BJ (cell line): Measurements from ENCODE around the gene GRB2. TPM values are rescaled to one million over a fixed set of nuclear protein-coding genes. Genes with fewer than 3 reads are reported as not detected.

Experiments
- CTCF ChIA-PET: fragments of 350-600 bp; formaldehyde crosslinking; extraction: SDS; loops from one replicate; lab custom pipeline; 2021; ENCODE audit warnings: antibody characterized with exemption, inconsistent platforms; lab: Yijun Ruan, JAX
- POLR2A ChIA-PET: fragments of 300-600 bp; sonication (Branson Sonifier 250); formaldehyde crosslinking; extraction: SDS; loops from one replicate; lab custom pipeline; 2021; ENCODE audit warnings: antibody characterized with exemption; lab: Charles Lee
- DNase-seq: peaks from one replicate; pipeline ENCODE4 v3.0.0-alpha.2; 2011; ENCODE audit warnings: low read depth
- H3K27me3 ChIP-seq: 2 replicates; pipeline ENCODE4 v1.6.0; 2011; ENCODE audit warnings: low read length; ENCODE audit not compliant: control insufficient read depth, insufficient read depth
- H3K36me3 ChIP-seq: 2 replicates; pipeline ENCODE4 v1.5.1; 2011; ENCODE audit warnings: low read length; ENCODE audit not compliant: control insufficient read depth, insufficient read depth
- H3K4me3 ChIP-seq: 2 replicates; pipeline ENCODE4 v1.5.1; 2011; ENCODE audit warnings: low read depth, mild to moderate bottlenecking, control low read depth, low read length
- CTCF ChIP-seq: IDR thresholded peaks from 2 replicates; pipeline ENCODE4 v1.5.1; 2011; ENCODE audit warnings: low read depth, mild to moderate bottlenecking, control low read depth, inconsistent platforms, low read length, moderate library complexity; ENCODE audit not compliant: insufficient read depth
- polyA plus RNA-seq: library from polyadenylated mRNA; depleted of rRNA; stranded (reverse); fragments of >200 nt; gene quantifications from 2 replicates; pipeline ENCODE4 v1.2.3, GENCODE V29; 2011

Gene GRB2
- polyA plus RNA-seq, 1 experiment: 50.7 TPM

DNA sequence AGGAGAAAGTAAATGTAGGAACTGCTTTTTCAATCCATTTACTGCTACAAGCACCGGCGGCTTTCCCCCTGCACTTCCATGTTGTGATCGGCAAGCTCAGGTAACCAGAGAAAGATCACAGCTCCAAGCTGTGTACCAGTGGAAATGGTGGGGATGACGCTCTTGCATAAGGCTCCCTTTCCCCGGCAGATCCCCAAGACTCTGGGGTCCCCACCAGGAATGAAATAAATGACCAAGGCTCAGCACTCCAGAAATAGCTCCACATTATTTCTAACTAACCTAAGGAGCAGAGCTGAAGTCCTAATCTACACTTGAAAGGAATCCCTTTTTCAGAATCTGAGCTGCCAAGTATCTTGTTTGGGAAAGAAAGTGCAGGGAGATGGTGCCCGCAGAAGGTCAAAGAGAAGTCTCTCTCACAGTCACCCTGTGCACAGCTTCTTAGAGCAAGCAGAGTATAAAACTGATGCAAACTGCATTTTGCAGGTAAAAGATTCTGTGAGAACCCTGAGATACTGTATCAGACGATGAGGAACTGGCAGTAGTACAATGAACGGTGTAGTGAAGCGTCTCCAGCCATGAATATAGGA is 11.1 kb downstream of the GRB2 start:
- POLR2A ChIA-PET: interaction anchor here (0.6 to 1.0 kb wide), 4 partner anchors 51 to 385 kb away, joined by 3 to 5 read pairs (median 4); partner anchors contain the start of gene MIF4GD
- Histone ChIP-seq H3K36me3 (no peaks in the 10 kb centered on the region), H3K4me3 (peak overlapping the region; percentile 54), H3K27me3 (no peaks in the 10 kb centered on the region)
- CTCF ChIA-PET: interaction anchor here (0.6 to 4.0 kb wide), 9 partner anchors 9 to 196 kb away, joined by 3 to 22 read pairs (median 4); no protein-coding TSS in a partner anchor
- no peak for TF ChIP-seq CTCF
- DNase-seq: no peak

DNA sequence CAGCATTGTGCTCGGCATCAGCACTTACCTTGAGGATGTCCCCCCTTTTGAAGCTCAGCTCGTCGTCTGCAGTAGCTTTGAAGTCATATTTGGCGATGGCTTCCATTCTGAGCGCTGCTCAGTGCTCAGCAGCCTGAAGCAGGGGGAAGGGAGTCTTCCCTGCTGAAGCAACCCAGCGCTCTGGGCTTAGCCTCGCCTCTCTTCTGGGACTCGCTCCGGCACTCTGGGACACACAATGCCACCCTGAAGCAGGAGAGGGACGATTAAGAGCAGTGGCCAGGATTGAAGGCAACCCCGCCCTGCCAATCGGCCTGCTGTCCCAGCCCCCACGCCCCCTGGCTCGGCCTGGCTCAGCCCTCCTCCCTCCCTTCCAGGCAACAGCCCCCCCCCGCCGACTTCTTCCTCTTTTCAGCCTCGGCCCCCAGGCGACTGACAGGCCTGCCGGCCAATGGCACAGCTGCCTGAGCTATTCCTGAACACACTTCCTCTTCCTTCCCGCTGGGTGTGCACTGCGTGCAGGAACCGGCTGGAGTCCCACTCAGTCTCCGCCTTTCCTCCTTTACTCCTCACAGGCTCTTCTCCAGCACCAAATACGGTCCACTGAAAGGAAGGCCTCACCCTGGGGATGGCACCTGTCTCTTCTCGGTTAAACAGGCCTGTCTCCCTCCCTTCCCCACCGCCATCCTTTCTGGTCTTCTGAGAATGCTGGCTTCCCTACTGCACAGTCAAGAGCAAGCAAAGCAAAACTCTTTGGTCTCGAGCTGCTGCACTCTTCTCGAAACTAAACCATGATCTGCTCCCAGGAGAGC is 11.8 kb downstream of the GRB2 start:
- POLR2A ChIA-PET: interaction anchor here (0.6 to 1.0 kb wide), 5 partner anchors 52 to 386 kb away, joined by 3 to 5 read pairs (median 4); partner anchors contain the start of gene MIF4GD
- no peaks in the 10 kb centered on the region for H3K27me3 ChIP-seq
- CTCF ChIA-PET: interaction anchor here (0.7 to 4.0 kb wide), 11 partner anchors 9 to 111 kb away, joined by 3 to 22 read pairs (median 4); no protein-coding TSS in a partner anchor

DNA sequence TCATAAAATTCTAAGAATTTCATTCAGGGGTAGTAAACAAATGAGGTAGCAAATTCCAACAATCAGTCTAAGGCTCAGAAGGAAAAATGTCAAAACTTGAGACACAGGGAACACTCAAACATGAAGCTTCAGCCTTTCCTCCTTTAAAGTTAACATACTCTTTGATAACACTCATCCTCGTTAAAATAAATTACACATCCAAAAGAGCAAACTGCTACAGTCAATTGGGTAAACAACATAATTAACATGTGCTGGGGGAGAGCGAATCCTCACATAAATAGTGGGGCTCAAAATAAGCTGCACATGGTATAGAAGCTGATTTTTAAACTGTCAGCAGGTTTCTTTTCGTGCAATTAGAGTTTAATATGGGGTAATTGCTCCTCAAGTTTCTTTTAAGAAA is 12.9 kb downstream of the GRB2 start:
- ChIA-PET POLR2A (no interaction called here), CTCF (interaction anchor here (2.2 to 4.0 kb wide), 2 partner anchors 66 to 70 kb away, joined by 5 to 22 read pairs; no protein-coding TSS in a partner anchor)

More for the DNA sequence above, 11.8 kb downstream of the GRB2 start:
- peak; percentile 91 for DNase-seq
- Histone ChIP-seq H3K36me3 (no peaks in the 10 kb centered on the region), H3K4me3 (peak overlapping the region; percentile 54)
- 0 out of 2 replicates have a peak, but pooled peaks have one; percentile 9 for TF ChIP-seq CTCF

DNA sequence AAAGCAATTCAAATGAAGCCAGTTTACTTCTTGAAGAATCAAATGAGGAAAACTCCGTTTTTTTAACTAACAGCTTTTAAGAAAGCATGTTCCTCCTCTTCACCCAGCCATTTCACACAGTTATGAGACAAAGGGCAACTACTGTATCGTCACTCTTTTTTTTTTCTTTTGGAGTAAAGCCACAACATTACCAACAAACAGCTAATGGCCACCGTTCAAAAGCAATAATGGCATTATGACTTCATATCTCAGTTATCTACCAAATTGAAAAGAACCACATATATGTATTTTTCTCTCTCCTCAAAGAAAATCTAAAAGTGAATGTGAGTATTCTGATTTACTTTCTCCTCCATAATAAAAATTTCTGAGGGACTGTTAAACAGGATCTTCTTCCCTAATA is 14.5 kb downstream of the GRB2 start:
- TF ChIP-seq CTCF: no peak
- Histone ChIP-seq H3K4me3 (no peak overlapping the region), H3K27me3 (no peaks in the 10 kb centered on the region), H3K36me3 (peaks cover 2% of the 10 kb centered on the region; the same call in 1 of the 2 replicates)
- no peak for DNase-seq
- ChIA-PET CTCF (interaction anchor here (1.3 to 2.2 kb wide), 3 partner anchors 27 to 68 kb away, joined by 3 to 5 read pairs (median 5); no protein-coding TSS in a partner anchor), POLR2A (no interaction called here)

More for the DNA sequence above, 12.9 kb downstream of the GRB2 start:
- no peak for TF ChIP-seq CTCF
- H3K36me3 ChIP-seq: no peaks in the 10 kb centered on the region; the same call in 1 of the 2 replicates
- no peak for DNase-seq
- H3K4me3 ChIP-seq: peak overlapping the region; percentile 54
- H3K27me3 ChIP-seq: no peaks in the 10 kb centered on the region

DNA sequence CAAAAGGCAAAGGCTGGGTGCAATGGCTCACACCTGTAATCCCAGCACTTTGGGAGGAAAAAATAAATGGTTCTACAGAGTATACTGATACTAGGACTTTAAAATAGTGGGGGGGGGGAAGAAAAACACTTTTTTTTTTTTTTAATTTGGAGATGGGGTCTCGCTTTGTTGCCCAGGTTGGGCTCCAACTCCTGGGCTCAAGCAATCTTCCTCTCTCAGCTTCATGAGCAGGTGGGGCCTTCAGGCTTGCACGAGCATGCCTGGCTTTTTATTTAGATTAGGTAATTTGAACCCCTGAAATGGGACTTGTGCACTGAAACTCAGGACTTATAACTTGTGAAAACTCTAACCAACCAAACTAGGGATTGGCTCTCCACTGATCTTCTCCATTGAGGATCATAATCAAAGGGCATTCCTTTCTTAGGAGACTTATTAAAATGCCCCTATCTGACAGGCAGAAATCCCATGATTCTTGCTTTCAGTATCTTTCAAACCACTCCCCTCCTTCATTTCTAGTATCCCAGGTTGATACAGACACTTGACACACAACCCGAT is 16.9 kb downstream of the GRB2 start:
- DNase-seq: no peak
- ChIA-PET POLR2A (no interaction called here), CTCF (interaction anchor here (0.6 to 1.0 kb wide), 2 partner anchors 25 to 148 kb away, joined by 3 to 5 read pairs; no protein-coding TSS in a partner anchor)
- Histone ChIP-seq H3K4me3 (no peak overlapping the region), H3K36me3 (peaks cover 2% of the 10 kb centered on the region; the same call in 1 of the 2 replicates), H3K27me3 (no peaks in the 10 kb centered on the region)
- TF ChIP-seq CTCF: no peak
